NT2/D1 (cell line): ENCODE results near the gene STRN3.

Experiments used
- SUZ12 ChIP-seq: IDR thresholded peaks from 2 replicates; pipeline ENCODE4 v1.6.1; 2011; ENCODE audit not compliant: insufficient read length, insufficient read depth; ENCODE audit errors: extremely low read depth
- YY1 ChIP-seq: IDR thresholded peaks from 2 replicates; pipeline ENCODE4 v1.6.1; 2011; ENCODE audit not compliant: insufficient read length, insufficient read depth

GRCh38 chr14:31013841-31014240, 12.3 kb downstream of the STRN3 start:
- TF ChIP-seq YY1 (no peak), SUZ12 (no peak)
